GM12872 (cell line): ENCODE results near the gene PPP2R3C.

Experiments used
- CTCF ChIP-seq: IDR thresholded peaks from 3 replicates; pipeline ENCODE4 v1.5.1; 2011; ENCODE audit warnings: low read depth, mild to moderate bottlenecking, low read length, moderate library complexity; ENCODE audit not compliant: insufficient read depth

The PPP2R3C gene

DNA sequence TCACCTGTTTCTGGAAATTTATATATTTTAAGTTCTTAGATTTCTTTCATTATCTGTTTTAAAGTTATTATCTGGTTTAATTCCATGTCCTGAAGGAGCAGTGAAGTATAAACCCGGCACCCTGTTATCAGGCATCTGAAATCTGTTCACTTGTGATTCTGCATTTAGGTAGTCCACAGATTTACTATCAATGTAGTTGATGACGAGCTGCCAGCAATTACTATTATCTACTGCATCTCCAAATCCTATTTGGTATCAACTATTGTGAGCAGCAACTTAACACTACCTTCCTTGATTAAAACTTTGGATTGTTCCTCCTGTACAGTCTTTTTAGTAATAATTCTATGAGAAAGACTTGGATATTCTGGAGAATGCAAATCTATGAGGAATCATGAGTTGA lies 36.7 kb upstream of the PPP2R3C start:
- TF ChIP-seq CTCF: no peak

- TF ChIP-seq CTCF: no peak
Observed at GRCh38 chr14:35155962-35156361, 34.2 kb upstream of the PPP2R3C start.

DNA sequence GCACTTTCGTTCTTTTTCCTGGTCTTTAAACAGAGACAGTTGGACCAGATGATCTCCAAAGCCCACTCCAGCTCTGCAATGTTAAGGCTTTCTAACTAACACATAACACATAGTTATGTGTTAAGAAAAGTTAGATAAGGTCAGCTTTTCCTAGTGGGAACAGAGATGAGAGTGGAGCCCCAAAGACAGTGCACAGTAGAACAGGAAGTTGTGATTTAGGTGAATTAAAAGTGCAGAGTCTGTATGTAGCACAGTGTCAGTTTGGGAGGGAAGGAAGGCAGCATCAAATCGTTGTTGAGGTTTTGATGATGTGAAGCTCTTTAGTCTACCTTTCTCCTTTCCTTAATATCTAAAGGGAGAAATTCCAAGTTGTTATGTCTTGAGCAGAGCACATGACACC lies 32.2 kb upstream of the PPP2R3C start:
- TF ChIP-seq CTCF: no peak

DNA sequence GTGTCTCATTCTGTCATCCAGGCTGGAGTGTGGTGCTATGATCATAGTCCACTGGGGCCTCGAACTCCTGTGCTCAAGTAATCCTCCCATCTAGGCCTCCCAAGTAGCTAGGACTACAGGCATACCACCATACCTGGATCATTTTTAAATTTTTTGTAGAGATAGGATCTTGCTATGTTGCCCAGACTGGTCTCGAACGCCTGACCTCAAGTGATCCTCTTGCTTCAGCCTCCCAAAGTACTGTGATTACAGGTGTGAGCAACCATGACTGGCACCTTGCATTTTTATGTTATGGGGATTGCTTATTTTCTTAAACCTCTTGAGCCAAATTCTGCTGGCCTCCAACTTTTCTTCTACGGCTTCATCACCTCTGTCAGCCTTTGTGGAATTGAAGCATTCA lies 27.4 kb upstream of the PPP2R3C start:
- no peak for TF ChIP-seq CTCF

DNA sequence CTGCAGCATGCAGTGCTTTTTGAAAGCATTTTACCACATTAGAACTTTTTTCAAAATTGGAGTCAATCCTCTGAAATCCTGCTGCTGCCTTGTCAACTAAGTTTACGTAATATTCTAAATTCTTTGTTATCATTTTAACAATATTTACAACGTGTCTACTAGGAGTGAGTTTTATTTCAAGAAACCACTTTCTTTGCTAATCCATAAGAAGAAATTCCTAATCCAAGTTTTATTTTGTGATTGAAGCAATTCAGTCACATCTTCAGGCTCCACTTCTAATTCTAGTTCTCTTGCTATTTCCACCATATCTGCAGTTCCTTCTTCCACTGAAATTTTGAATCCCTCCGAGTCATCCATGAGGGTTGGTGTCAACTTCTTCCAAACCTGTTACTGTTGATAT lies 25.9 kb upstream of the PPP2R3C start:
- TF ChIP-seq CTCF: no peak

DNA sequence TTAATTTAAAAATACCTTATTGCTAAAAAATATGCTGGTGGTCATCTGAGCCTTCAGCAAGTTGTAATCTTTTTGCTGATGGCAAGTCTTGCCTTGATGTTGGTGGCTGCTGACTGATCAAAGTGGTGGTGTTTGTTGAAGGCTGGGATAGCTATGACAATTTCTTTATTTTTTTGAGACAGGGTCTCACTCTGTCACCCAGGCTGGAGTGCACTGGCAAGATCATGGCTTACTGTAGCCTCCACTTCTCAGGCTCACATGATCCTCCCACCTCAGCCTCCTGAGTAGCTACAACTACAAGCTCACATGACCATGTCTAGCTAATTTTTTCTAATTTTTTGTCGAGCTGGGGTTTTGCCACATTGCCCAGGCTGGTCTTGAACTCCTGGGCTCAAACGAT lies 25.4 kb upstream of the PPP2R3C start:
- TF ChIP-seq CTCF: no peak

DNA sequence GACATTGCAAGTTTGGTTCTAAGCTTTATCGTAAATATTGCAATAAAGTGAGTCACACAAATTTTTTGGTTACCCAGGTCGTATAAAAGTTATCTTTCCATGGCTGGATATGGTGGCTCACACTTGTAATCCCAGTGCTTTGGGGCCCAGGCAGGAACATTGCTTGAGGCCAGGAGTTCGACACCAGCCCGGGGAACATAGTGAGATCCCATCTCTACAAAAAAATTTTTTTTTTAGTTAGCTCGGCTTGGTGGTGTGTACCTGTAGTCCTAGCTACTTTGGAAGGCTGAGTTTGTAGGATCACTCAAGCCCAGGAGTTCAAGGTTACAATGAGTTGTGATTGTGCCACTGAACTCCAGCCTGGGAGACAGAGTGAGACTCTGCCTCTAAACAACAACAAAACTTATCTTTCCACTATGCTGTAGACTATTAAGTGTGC lies 24.9 kb upstream of the PPP2R3C start:
- TF ChIP-seq CTCF: no peak

GRCh38 chr14:35144029-35144428 lies 22.2 kb upstream of the PPP2R3C start:
- TF ChIP-seq CTCF: no peak
